Measurements from ENCODE around the gene DIPK2B.

The DIPK2B gene

GRCh38 chrX:45165726-45166125 lies 35.0 kb downstream of the DIPK2B start:
- DNase-seq = no peak
- in situ Hi-C loops (cut with MboI; ENCODE audit: low pct_unique_long_range_greater_than_20kb, low sequenced_read_pairs) = no loop called here

GRCh38 chrX:45164995-45165394 lies 35.7 kb downstream of the DIPK2B start:
- in situ Hi-C loops (cut with MboI; ENCODE audit: low pct_unique_long_range_greater_than_20kb, low sequenced_read_pairs) = no loop called here
- no peak for DNase-seq

- in situ Hi-C loops (cut with MboI; ENCODE audit: low pct_unique_long_range_greater_than_20kb, low sequenced_read_pairs) = no loop called here
- DNase-seq = no peak
Measured at GRCh38 chrX:45164021-45164621, 36.6 kb downstream of the DIPK2B start.

GRCh38 chrX:45157647-45158046 lies 43.0 kb downstream of the DIPK2B start:
- no peak for DNase-seq
- in situ Hi-C loops (cut with MboI; ENCODE audit: low pct_unique_long_range_greater_than_20kb, low sequenced_read_pairs) = no loop called here

DNA sequence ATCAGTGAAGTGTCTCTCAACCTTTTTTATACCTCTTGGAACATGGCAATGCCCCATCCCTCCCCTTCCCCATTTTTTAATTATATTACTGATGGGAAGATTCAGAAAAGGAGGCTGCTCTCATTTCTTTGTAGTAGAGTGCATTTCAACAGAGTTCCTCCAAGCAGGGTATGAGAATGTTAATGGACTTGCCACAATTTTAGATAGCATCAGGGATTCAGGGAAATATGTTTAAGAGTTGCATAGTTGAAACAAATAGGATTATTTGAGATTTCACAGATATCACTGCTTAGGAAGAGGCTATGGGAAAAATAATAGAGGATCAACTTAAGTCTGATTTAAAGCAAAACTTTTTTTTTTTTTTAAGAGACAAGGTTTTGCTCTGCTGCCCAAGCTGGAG lies 46.2 kb downstream of the DIPK2B start:
- in situ Hi-C loops (cut with MboI; ENCODE audit: low pct_unique_long_range_greater_than_20kb, low sequenced_read_pairs) = no loop called here

DNA sequence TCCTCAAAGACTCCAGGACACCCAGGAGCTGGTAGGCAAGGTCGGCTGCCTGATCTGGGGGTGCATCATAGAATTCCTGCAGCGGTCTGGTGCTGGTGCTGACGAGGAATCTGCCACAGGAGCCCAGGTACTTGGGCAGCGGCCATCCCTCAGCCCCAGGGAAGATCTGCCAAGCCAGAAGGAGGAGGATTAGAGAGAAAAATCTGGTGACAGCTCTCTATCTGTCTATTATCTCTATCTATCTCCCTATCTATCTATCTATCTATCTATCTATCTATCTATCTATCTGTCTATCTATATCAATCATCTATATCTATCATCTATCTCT lies 46.7 kb downstream of the DIPK2B start:
- in situ Hi-C loops (cut with MboI; ENCODE audit: low pct_unique_long_range_greater_than_20kb, low sequenced_read_pairs) = no loop called here

More for the DNA sequence above, 46.2 kb downstream of the DIPK2B start:
- DNase-seq = no peak

More for the DNA sequence above, 46.7 kb downstream of the DIPK2B start:
- no peak for DNase-seq

Data from KBM-7 (cell line).